Testis (tissue), 3 donors: ENCODE results near the gene INTS6. TPM values are rescaled to one million over a fixed set of nuclear protein-coding genes. Genes with fewer than 3 reads are reported as not detected.

Experiments
- DNase-seq: peaks from one replicate; pipeline ENCODE4 v3.0.0-alpha.2; 2019
- H3K27ac ChIP-seq, 2 donors: fragments of 200-600 bp; sonication (generic); one replicate each; pipeline ENCODE4 v1.5.1; 2019
- H3K27me3 ChIP-seq: fragments of 200-600 bp; sonication (generic); one replicate; pipeline ENCODE4 v1.5.1; 2019
- H3K36me3 ChIP-seq: fragments of 200-600 bp; sonication (generic); one replicate; pipeline ENCODE4 v1.5.1; 2017; ENCODE audit warnings: low read depth; ENCODE audit errors: missing control alignments
- H3K4me1 ChIP-seq: fragments of 200-600 bp; sonication (generic); one replicate; pipeline ENCODE4 v1.5.1; 2019
- H3K4me3 ChIP-seq, 2 donors: fragments of 200-600 bp; sonication (generic); one replicate each; pipeline ENCODE4 v1.5.1; 2017 to 2019
- H3K9me3 ChIP-seq: fragments of 200-600 bp; sonication (generic); one replicate; pipeline ENCODE4 v1.5.1; 2017
- POLR2A ChIP-seq: fragments of 450-650 bp; IDR thresholded peaks from one replicate; pipeline ENCODE4 v1.6.1; 2017; ENCODE audit warnings: antibody characterized with exemption, mild to moderate bottlenecking, moderate library complexity
- WGBS, 2 donors: methylation state at CpG; one replicate each; pipeline ENCODE4 v1.1.5; 2018; 5-methylcytosine and 5-hydroxymethylcytosine counted together
- intact Hi-C: fragments of 100-400 bp; cut with DNase I; formaldehyde crosslinking; loops from one replicate; pipeline ENCODE4 v1.15.1; 2023; ENCODE audit warnings: low total_unique reads
- polyA plus RNA-seq: library from polyadenylated mRNA; stranded (reverse); fragments of 350-450 nt; fragmentation: Illumina TruSeq; extraction: RNeasy Lipid Tissue Mini Kit (QIAGEN cat#74804); gene quantifications from one replicate; pipeline ENCODE4 v1.2.3, GENCODE V29; 2014; ENCODE audit warnings: low read depth, low replicate concordance; ENCODE audit not compliant: insufficient read depth
- total RNA-seq, 2 donors: library from RNA; depleted of rRNA; stranded (reverse); fragments of >200 nt; gene quantifications; one replicate each; pipeline ENCODE4 v1.2.3, GENCODE V29; 2016
- TF ChIP-seq, protein P1 (sequence below), 3 experiments: fragments of 450-650 bp in 2 of 3; fragments of 200-600 bp in 1 of 3; sonication (generic) in 1 of 3; IDR thresholded peaks; one replicate each; pipeline ENCODE4 v1.5.1; 2016 to 2019; ENCODE audit warnings: antibody characterized with exemption in 3 of 3, mild to moderate bottlenecking in 2 of 3, moderate library complexity in 1 of 3

Gene INTS6
- total and polyA plus RNA-seq, 3 donors from 2014 or later: 97.6 to 132 (median 130) TPM

DNA sequence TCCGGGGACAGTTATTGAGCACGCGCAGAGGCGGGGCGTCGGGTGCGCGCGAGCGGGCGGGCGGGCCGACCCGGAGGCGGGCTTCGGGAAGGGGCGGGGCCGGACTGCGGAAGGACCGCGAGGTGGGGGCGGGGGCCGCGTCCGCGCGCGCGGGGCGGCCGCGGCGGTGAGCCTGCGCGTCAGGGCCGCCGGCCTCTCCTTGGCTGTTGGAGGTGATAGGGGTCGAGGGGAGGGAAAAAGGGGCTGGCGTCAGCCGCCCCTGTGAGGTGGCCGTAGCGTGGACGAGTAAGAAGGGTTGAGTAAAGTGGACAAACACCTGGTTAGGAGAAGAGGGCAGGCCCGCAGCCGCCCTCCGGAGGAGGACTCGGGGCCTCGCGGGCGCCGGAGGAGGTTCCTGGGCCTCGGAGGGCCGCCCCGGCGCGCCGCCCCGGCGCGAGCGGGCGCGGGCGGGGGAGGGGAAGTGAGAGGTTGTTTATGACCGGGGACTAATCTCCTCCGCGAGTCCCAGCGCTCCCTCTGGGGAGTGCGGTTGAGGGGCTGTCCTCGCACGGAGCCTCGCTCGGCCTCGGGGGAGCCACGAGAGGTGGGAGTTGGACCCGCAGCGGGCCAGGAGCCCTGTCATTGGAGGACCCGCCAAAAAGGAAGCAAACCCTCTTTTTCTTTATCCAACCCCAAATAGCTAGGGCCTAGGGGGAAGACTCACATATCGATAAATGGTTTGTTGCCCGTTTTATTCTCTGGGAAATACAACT, 547 bp upstream of the INTS6 start:
- Histone ChIP-seq H3K27me3 (no peaks in the 10 kb centered on the region), H3K4me3 (peak overlapping the region; percentile 76), H3K27ac (peak overlapping the region; percentile 93 to 96), H3K9me3 (no peaks in the 10 kb centered on the region), H3K36me3 (no peaks in the 10 kb centered on the region), H3K4me1 (peaks cover 13% of the 10 kb centered on the region)
- TF ChIP-seq POLR2A: no peak
- TF ChIP-seq, protein P1, sequence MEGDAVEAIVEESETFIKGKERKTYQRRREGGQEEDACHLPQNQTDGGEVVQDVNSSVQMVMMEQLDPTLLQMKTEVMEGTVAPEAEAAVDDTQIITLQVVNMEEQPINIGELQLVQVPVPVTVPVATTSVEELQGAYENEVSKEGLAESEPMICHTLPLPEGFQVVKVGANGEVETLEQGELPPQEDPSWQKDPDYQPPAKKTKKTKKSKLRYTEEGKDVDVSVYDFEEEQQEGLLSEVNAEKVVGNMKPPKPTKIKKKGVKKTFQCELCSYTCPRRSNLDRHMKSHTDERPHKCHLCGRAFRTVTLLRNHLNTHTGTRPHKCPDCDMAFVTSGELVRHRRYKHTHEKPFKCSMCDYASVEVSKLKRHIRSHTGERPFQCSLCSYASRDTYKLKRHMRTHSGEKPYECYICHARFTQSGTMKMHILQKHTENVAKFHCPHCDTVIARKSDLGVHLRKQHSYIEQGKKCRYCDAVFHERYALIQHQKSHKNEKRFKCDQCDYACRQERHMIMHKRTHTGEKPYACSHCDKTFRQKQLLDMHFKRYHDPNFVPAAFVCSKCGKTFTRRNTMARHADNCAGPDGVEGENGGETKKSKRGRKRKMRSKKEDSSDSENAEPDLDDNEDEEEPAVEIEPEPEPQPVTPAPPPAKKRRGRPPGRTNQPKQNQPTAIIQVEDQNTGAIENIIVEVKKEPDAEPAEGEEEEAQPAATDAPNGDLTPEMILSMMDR (IDR thresholded peaks at IDR 0.05): no peak
- intact Hi-C loops: loop anchor here (5.0 to 10.0 kb wide), 2 partner anchors 131 to 349 kb away; partner anchors contain the start of genes DHRS12 and WDFY2
- 1% methylated on average over 36 to 67 of the region's 80 CpGs for WGBS, 2 donors
- peak; percentile 78 for DNase-seq

DNA sequence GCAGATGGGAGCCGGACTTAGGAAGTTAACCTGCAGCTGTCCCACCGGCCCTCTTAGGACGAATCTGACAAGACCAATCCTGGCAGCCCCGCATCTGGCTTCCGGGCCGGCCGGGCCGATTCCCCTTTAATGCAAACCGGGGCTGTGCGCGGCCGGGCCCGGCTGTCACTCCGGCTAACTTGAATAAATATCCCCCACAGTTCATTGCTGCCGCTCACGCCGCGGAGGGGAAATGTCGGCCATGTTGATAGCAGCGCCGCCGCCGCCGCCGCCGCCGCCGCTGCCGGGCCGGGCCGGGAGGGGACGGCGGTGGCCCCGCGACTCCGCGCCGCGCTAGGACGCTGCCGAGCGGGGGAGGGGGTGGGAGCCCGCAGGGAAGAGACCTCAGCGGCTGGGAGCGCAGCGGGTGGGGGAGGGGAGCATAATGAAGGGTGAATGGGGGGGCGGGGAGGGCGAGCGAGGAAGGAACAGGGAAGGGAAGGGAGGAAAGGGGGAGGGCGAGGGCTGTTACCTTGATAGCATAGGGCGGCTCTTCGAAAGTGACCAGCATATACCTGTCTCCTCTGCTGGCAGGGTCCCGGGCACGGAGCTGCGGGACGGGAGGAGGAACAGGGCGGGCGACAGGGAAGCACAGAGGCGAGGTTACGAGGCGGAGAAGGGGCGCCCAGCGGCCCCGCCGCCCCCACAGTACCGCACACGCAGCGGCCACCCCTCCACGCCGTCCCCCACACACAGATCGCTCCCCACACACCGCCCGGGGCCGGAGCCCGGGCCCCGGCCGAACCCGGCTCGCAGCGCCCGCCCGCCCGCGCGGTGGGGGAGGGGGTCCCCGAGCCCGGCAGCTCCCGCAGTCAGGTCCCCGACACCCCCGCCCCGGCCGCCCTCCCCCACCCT, 1.1 kb downstream of the INTS6 start:
- intact Hi-C loops: loop anchor here (5.0 to 10.0 kb wide), 2 partner anchors 133 to 351 kb away; partner anchors contain the start of genes DHRS12 and WDFY2
- Histone ChIP-seq H3K27ac (peak overlapping the region; percentile 99 to 100), H3K4me3 (peak overlapping the region; percentile 91 to 98), H3K4me1 (peaks cover 13% of the 10 kb centered on the region), H3K27me3 (no peaks in the 10 kb centered on the region), H3K9me3 (no peaks in the 10 kb centered on the region), H3K36me3 (no peaks in the 10 kb centered on the region)
- peak; percentile 82 for DNase-seq
- WGBS, 2 donors: 0 to 2% methylated on average over 29 to 45 of the region's 92 CpGs
- no peak for TF ChIP-seq POLR2A
- TF ChIP-seq, protein P1 (IDR thresholded peaks at IDR 0.05): no peak

DNA sequence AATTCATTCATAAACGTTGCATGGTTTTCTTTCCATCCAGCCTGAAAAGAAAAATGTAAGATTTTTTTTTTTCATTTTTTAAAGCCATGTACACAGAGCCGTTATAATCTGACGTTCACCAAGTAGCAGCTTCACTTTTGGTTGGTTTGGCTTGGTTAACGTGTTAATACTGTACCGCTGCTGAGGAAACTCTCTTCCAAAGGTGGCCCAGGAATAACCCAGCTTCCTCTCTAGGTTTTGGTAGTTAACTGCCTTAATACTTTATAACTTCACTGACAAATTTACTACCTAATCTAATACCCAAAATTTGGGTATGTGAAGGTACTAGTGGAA, 1.7 kb downstream of the INTS6 start:
- Histone ChIP-seq H3K4me3 (peak overlapping the region; percentile 91 to 98), H3K27me3 (no peaks in the 10 kb centered on the region), H3K9me3 (no peaks in the 10 kb centered on the region), H3K27ac (peak overlapping the region; percentile 99 to 100), H3K36me3 (no peaks in the 10 kb centered on the region), H3K4me1 (peaks cover 13% of the 10 kb centered on the region)
- intact Hi-C loops: loop anchor here (5.0 to 10.0 kb wide), 2 partner anchors 134 to 351 kb away; partner anchors contain the start of genes DHRS12 and WDFY2
- no peak for TF ChIP-seq POLR2A
- TF ChIP-seq, protein P1 (IDR thresholded peaks at IDR 0.05): no peak
- no peak for DNase-seq
- WGBS, 2 donors: 2% methylated on average over 5 of the region's 5 CpGs

DNA sequence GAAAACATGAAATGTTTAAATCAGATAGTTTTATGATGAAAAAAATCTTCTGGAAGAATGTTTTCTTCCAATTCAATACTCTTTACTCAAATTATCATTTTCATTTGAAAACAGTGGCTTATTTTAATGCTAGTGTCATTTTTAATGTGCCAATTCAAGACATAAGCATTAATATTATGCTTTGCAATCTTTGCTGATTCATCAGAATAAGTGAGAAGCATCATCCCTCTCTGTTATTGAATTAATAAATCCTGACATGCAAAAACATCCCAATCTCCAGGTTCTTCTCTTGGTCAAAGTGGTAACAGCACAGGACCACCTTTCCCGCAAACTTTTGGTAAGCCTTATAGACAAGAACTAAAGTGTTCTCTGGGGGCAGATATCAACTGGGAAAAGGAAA, 3.8 kb downstream of the INTS6 start:
- Histone ChIP-seq H3K4me1 (peaks cover 2% of the 10 kb centered on the region), H3K27ac (no peak overlapping the region), H3K36me3 (no peaks in the 10 kb centered on the region), H3K9me3 (no peaks in the 10 kb centered on the region), H3K27me3 (no peaks in the 10 kb centered on the region), H3K4me3 (no peak overlapping the region)
- DNase-seq: no peak
- 95 to 97% methylated on average over 1 of the region's 1 CpG for WGBS, 2 donors
- TF ChIP-seq POLR2A: no peak
- TF ChIP-seq, protein P1 (IDR thresholded peaks at IDR 0.05): no peak
- intact Hi-C loops: no loop called here
